Fibroblast of pulmonary artery (primary cell): ENCODE data around the gene FANCC.
A peak's percentile ranks its signal among the peaks of the same experiment; 100 is the strongest.
"Not testable (repeated sequence)": the region's sequence is repeated elsewhere in the genome, so short reads cannot be mapped to it uniquely, and the experiment has no call there.

Source experiments
- DNase-seq: peaks from one replicate; pipeline ENCODE4 v3.0.0-alpha.2; 2010; ENCODE audit warnings: low read depth
- H3K4me3 ChIP-seq: replicated peaks from 2 replicates; pipeline ENCODE4 v1.5.1; 2011; ENCODE audit warnings: low read depth, mild to moderate bottlenecking, control low read depth, low read length, moderate library complexity
- TF ChIP-seq, protein P1 (sequence below): IDR thresholded peaks from 2 replicates; pipeline ENCODE4 v1.5.1; 2011; ENCODE audit warnings: mild to moderate bottlenecking, control low read depth, low read length, inconsistent platforms; ENCODE audit errors: missing control alignments

The FANCC gene

DNA sequence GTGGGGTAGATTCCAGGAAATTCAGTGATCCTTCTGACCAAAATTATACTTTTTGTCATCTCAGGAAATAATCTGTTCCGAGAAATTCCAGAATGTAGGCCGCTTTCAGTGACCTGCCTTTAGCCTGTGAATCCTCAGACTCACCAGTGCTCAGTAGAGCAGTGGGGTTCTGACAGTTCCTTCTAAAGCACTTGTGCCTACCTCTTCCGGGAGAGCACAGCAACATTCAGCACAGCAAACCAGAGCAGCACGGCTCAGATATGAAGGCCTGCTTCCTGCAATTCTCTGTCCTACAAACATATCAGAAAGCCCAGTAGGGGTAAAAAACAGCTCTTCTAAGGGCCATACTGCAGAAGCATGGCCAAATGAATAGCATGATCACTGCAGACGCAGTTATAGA lies 15.0 kb downstream of the FANCC start:
- TF ChIP-seq, protein P1, sequence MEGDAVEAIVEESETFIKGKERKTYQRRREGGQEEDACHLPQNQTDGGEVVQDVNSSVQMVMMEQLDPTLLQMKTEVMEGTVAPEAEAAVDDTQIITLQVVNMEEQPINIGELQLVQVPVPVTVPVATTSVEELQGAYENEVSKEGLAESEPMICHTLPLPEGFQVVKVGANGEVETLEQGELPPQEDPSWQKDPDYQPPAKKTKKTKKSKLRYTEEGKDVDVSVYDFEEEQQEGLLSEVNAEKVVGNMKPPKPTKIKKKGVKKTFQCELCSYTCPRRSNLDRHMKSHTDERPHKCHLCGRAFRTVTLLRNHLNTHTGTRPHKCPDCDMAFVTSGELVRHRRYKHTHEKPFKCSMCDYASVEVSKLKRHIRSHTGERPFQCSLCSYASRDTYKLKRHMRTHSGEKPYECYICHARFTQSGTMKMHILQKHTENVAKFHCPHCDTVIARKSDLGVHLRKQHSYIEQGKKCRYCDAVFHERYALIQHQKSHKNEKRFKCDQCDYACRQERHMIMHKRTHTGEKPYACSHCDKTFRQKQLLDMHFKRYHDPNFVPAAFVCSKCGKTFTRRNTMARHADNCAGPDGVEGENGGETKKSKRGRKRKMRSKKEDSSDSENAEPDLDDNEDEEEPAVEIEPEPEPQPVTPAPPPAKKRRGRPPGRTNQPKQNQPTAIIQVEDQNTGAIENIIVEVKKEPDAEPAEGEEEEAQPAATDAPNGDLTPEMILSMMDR = no peak
- no peak for DNase-seq

DNA sequence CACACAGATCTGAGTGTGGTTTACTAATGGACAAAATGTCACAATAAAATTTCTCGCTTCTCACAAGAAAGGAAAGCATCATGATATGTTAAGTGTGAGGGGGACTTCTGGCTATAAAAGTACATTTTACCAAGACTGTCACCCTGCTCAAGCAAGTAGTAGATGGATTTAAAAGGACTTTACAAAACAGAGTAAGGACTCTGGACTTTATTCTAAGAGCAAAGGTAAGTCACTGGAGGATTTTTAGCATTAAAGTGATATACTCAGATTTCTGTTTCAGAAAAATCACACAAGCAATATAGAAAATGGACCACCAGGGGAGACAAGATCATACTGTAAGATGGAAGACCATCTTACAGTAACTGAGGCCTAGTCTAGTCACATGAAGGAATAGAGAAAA lies 19.7 kb downstream of the FANCC start:
- H3K4me3 ChIP-seq = no peak overlapping the region
- DNase-seq = no peak
- TF ChIP-seq, protein P1 = no peak

More for the DNA sequence above, 15.0 kb downstream of the FANCC start:
- H3K4me3 ChIP-seq = no peak overlapping the region

DNA sequence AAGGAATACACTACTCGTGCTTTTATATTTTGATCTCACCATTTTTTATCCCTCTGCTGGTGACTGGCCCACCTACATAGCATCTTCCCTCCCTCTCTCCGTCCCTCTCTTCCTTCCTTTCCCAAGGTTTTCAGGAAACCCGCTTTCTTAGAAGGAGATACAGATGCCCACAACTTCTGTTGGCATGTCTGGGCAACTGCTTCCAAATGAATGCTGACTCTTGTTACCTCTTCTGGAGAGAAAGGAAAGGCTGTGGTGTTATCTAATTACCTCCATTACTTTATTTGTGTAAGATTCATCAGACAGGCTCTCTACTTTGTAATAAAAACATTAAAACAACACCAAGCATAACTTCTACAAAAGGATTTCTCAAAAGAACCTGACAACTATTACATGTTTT lies 20.2 kb downstream of the FANCC start:
- H3K4me3 ChIP-seq = no peak overlapping the region
- TF ChIP-seq, protein P1 = no peak
- no peak for DNase-seq

DNA sequence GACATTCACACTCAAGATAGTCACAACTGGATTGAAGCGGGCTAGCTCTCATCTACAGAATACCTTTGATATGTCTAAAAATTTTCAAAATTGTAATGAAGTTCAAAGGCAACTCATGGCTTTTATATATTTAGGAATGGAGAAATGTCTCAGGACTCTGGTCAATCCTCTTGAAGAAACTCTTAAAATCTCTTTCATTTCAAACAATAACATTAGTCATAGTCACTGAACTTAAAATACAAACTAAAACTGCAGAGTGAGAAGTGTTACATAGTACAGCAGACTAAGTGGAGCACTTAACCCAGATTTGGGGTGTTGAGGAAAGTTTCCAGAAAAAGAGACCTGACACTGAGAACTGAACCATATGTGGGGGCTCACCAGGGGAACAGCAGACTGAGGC lies 20.7 kb downstream of the FANCC start:
- TF ChIP-seq, protein P1 = no peak
- no peak for DNase-seq
- no peak overlapping the region for H3K4me3 ChIP-seq

DNA sequence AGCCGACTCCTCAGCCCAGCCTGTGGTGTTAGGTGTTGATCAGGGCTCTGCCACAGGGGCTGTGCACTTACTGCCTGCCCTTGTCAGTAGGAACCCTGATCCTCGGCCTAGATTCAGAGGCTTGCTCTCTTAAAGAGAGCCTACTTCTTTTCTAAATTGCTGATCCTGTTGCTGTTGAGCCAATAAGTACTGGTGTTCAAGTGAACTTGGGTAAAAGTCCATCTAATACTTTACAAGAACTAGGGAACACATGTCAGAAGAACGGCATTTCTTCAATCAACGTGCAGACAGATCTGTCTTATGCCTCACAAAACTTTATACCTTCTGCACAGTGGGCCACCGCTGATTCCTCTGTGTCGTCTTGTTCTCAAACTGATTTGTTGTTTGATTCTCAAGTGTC lies 24.2 kb downstream of the FANCC start:
- not testable (repeated sequence) for H3K4me3 ChIP-seq, DNase-seq

DNA sequence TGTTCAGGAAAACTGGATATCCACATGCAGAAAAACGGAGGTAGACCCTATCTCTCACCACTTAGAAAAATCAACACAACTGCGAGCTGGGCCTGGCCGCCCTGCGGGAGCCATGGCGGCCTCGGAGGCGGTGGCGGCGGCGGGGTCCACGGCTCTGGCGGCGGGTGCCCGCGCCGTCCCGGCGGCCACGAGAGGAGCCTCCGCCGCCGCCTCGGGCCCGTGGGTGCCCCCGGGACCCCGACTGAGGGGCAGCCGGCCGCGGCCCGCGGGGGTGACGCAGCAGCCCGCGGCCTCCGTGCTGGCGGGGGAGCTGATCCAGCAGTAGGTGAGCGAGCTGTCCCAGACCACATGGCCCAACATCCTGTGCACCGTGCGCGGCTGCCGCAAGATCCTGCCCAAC lies 25.3 kb downstream of the FANCC start:
- no peak overlapping the region for H3K4me3 ChIP-seq

DNA sequence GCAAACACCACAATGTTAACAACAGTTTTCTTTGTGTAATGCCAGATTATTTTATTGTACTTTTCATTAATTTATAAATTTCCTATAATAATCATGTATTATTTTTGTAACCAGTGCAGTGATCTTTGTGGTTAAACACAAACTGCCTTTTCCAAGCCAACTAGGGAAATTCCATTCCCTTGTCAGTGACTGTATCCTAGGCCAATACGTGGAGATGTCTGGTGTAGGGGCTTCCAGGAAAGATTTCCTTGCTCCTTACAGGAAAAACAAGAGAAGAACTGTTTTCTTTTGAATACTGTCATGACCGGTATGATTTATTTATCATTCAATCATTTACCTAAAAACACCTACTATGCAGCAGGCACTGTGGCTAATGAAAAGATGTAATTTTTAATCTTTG lies 31.4 kb downstream of the FANCC start:
- TF ChIP-seq, protein P1 = no peak
- DNase-seq = peak; percentile 13
- no peak overlapping the region for H3K4me3 ChIP-seq

More for the DNA sequence above, 25.3 kb downstream of the FANCC start:
- DNase-seq = no peak
- TF ChIP-seq, protein P1 = no peak
